Esophagus squamous epithelium (tissue), 5 donors: ENCODE data around the gene BNC2. TPM values are rescaled to one million over a fixed set of nuclear protein-coding genes. Genes with fewer than 3 reads are reported as not detected.

ENCODE experiments used
- DNase-seq: peaks from one replicate; lab custom pipeline; 2025; lab: John Stamatoyannopoulos, UW
- H3K27ac ChIP-seq, 4 donors: fragments of 200-600 bp; sonication (generic); one replicate each; pipeline ENCODE4 v1.5.1; 2016 to 2019; ENCODE audit warnings: mild to moderate bottlenecking in 1 of 4
- H3K27me3 ChIP-seq, 4 donors: fragments of 200-600 bp; sonication (generic); 1 replicate in 3 of 4; 2 replicates in 1 of 4; pipeline versions ENCODE4 v1.5.1 to v1.6.0; 2017 to 2021; ENCODE audit warnings: antibody characterized with exemption in 1 of 4
- H3K36me3 ChIP-seq, 3 donors: fragments of 200-600 bp; sonication (generic); one replicate each; pipeline ENCODE4 v1.5.1; 2016 to 2019
- H3K4me1 ChIP-seq, 3 donors: fragments of 200-600 bp; sonication (generic); one replicate each; pipeline ENCODE4 v1.5.1; 2017 to 2019
- H3K4me3 ChIP-seq, 4 donors: fragments of 200-600 bp; sonication (generic); 1 replicate in 3 of 4; 2 replicates in 1 of 4; pipeline ENCODE4 v1.5.1; 2016 to 2019; ENCODE audit warnings: mild to moderate bottlenecking in 2 of 4, moderate library complexity in 1 of 4
- H3K9me3 ChIP-seq, 3 donors: fragments of 200-600 bp; sonication (generic); one replicate each; pipeline ENCODE4 v1.5.1; 2016 to 2019
- POLR2A ChIP-seq, 4 donors: fragments of 450-650 bp; IDR thresholded peaks; one replicate each; pipeline ENCODE4 v1.6.1; 2017; ENCODE audit warnings: antibody characterized with exemption in 4 of 4, mild to moderate bottlenecking in 4 of 4, moderate library complexity in 3 of 4
- WGBS, 2 donors: methylation state at CpG; one replicate each; pipeline ENCODE4 v1.1.5; 2018; 5-methylcytosine and 5-hydroxymethylcytosine counted together
- intact Hi-C: fragments of 100-400 bp; cut with DNase I; formaldehyde crosslinking; loops from one replicate; pipeline ENCODE4 v1.15.0; 2022
- total RNA-seq, 4 donors: library from RNA; depleted of rRNA; stranded (reverse); fragments of >200 nt; gene quantifications; one replicate each; pipeline ENCODE4 v1.1.0, GENCODE V29; 2016
- TF ChIP-seq, protein P1 (sequence below), 6 experiments: fragments of 450-650 bp in 4 of 6; fragments of 200-600 bp in 2 of 6; sonication (generic) in 2 of 6; IDR thresholded peaks; one replicate each; pipeline ENCODE4 v1.5.1; 2016 to 2019; ENCODE audit warnings: antibody characterized with exemption in 6 of 6, mild to moderate bottlenecking in 4 of 6, moderate library complexity in 4 of 6
- donor health status: DM: yes; HTN: yes; CAD: no.

The BNC2 gene
- total RNA-seq, 4 donors from 2014 or later, result 3.6 to 41.8 (median 8.5) TPM

GRCh38 chr9:16642421-16643109 is 227.9 kb downstream of the BNC2 start:
- Histone ChIP-seq H3K4me1 (peaks cover 0 to 10% (median 0%) of the 10 kb centered on the region in 3 donors), H3K36me3 (no peaks in the 10 kb centered on the region), H3K9me3 (no peaks in the 10 kb centered on the region), H3K4me3 (no peak overlapping the region), H3K27me3 (no peaks in the 10 kb centered on the region), H3K27ac (no peak overlapping the region)
- WGBS, 2 donors, result 25 to 29% methylated on average over 2 of the region's 2 CpGs
- TF ChIP-seq, protein P1, sequence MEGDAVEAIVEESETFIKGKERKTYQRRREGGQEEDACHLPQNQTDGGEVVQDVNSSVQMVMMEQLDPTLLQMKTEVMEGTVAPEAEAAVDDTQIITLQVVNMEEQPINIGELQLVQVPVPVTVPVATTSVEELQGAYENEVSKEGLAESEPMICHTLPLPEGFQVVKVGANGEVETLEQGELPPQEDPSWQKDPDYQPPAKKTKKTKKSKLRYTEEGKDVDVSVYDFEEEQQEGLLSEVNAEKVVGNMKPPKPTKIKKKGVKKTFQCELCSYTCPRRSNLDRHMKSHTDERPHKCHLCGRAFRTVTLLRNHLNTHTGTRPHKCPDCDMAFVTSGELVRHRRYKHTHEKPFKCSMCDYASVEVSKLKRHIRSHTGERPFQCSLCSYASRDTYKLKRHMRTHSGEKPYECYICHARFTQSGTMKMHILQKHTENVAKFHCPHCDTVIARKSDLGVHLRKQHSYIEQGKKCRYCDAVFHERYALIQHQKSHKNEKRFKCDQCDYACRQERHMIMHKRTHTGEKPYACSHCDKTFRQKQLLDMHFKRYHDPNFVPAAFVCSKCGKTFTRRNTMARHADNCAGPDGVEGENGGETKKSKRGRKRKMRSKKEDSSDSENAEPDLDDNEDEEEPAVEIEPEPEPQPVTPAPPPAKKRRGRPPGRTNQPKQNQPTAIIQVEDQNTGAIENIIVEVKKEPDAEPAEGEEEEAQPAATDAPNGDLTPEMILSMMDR (IDR thresholded peaks at IDR 0.05), result no peak
- TF ChIP-seq POLR2A (IDR thresholded peaks at IDR 0.05), result no peak
- DNase-seq, result no peak
- intact Hi-C loops, result no loop called here

GRCh38 chr9:16640649-16641048 is 229.8 kb downstream of the BNC2 start:
- intact Hi-C loops, result no loop called here
- Histone ChIP-seq H3K27ac (no peak overlapping the region), H3K27me3 (no peaks in the 10 kb centered on the region), H3K36me3 (no peaks in the 10 kb centered on the region), H3K9me3 (no peaks in the 10 kb centered on the region), H3K4me1 (peaks cover 0 to 21% (median 0%) of the 10 kb centered on the region in 3 donors), H3K4me3 (no peak overlapping the region)
- no peak for DNase-seq
- 76 to 94% methylated on average over 2 of the region's 2 CpGs for WGBS, 2 donors
- TF ChIP-seq POLR2A (IDR thresholded peaks at IDR 0.05), result no peak
- TF ChIP-seq, protein P1 (IDR thresholded peaks at IDR 0.05), result peak in 1 of 6 experiments; percentile 7

GRCh38 chr9:16639644-16640043 is 230.8 kb downstream of the BNC2 start:
- no peak for DNase-seq

GRCh38 chr9:16637911-16638310 is 232.6 kb downstream of the BNC2 start:
- Histone ChIP-seq H3K36me3 (no peaks in the 10 kb centered on the region), H3K4me3 (no peak overlapping the region), H3K4me1 (peaks cover 0 to 27% (median 0%) of the 10 kb centered on the region in 3 donors), H3K27me3 (no peaks in the 10 kb centered on the region), H3K9me3 (no peaks in the 10 kb centered on the region), H3K27ac (no peak overlapping the region)
- DNase-seq, result no peak
- WGBS, 2 donors, result 19 to 29% methylated on average over 5 of the region's 5 CpGs
- intact Hi-C loops, result no loop called here
- TF ChIP-seq, protein P1 (IDR thresholded peaks at IDR 0.05), result no peak
- no peak for TF ChIP-seq POLR2A (IDR thresholded peaks at IDR 0.05)

More at GRCh38 chr9:16639644-16640043, 230.8 kb downstream of the BNC2 start:
- H3K27ac ChIP-seq, result no peak overlapping the region
- H3K36me3 ChIP-seq, result no peaks in the 10 kb centered on the region
- no peak overlapping the region for H3K4me3 ChIP-seq
- H3K9me3 ChIP-seq, result no peaks in the 10 kb centered on the region
- no peak for TF ChIP-seq POLR2A (IDR thresholded peaks at IDR 0.05)
- TF ChIP-seq, protein P1 (IDR thresholded peaks at IDR 0.05), result no peak
- intact Hi-C loops, result no loop called here
- H3K4me1 ChIP-seq, result peaks cover 0 to 28% (median 0%) of the 10 kb centered on the region in 3 donors
- H3K27me3 ChIP-seq, result no peaks in the 10 kb centered on the region
- WGBS, 2 donors, result 93 to 94% methylated on average over 4 of the region's 4 CpGs

DNA sequence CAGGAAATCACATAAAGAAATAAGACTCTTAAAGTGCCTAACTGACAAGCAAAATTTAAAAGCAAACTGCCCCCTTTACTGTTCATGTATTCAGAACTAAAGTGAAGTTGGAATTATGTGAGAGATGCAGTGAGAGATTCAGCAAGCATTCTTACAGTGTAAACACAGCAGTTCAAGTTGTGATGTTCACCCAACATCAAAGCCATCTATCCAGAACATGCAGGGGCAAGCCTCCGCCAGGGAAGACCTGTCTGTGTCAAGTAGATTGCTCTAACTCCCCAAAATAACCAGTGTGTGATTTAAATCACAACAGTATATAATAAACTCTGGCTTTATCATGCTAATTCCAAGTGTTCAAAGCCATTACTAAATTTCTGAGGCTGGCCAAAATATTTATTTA is 233.3 kb downstream of the BNC2 start:
- Histone ChIP-seq H3K27me3 (no peaks in the 10 kb centered on the region), H3K4me3 (no peak overlapping the region), H3K4me1 (peaks cover 0 to 21% (median 0%) of the 10 kb centered on the region in 3 donors), H3K27ac (no peak overlapping the region), H3K9me3 (no peaks in the 10 kb centered on the region), H3K36me3 (no peaks in the 10 kb centered on the region)
- intact Hi-C loops, result no loop called here
- WGBS, 2 donors, result 17 to 57% methylated on average over 1 of the region's 1 CpG
- DNase-seq, result no peak
- no peak for TF ChIP-seq POLR2A (IDR thresholded peaks at IDR 0.05)
- TF ChIP-seq, protein P1 (IDR thresholded peaks at IDR 0.05), result no peak
